ENCODE results near the gene DNAAF8.

- no peak for TF ChIP-seq POLR2AphosphoS5 (IDR thresholded peaks at IDR 0.05; ENCODE audit: low read depth, low read length)
- TF ChIP-seq, protein P1, sequence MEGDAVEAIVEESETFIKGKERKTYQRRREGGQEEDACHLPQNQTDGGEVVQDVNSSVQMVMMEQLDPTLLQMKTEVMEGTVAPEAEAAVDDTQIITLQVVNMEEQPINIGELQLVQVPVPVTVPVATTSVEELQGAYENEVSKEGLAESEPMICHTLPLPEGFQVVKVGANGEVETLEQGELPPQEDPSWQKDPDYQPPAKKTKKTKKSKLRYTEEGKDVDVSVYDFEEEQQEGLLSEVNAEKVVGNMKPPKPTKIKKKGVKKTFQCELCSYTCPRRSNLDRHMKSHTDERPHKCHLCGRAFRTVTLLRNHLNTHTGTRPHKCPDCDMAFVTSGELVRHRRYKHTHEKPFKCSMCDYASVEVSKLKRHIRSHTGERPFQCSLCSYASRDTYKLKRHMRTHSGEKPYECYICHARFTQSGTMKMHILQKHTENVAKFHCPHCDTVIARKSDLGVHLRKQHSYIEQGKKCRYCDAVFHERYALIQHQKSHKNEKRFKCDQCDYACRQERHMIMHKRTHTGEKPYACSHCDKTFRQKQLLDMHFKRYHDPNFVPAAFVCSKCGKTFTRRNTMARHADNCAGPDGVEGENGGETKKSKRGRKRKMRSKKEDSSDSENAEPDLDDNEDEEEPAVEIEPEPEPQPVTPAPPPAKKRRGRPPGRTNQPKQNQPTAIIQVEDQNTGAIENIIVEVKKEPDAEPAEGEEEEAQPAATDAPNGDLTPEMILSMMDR (IDR thresholded peaks at IDR 0.05), result no peak
Observed at GRCh38 chr16:4700997-4701743, 33.2 kb upstream of the DNAAF8 start.

Data from SK-N-SH (cell line).